Neuron (in vitro differentiated cells): ENCODE data around the gene CLTC.
"Not testable (repeated sequence)": the region's sequence is repeated elsewhere in the genome, so short reads cannot be mapped to it uniquely, and the experiment has no call there.

Source experiments
- H2AFZ ChIP-seq: one replicate; pipeline ENCODE4 v1.6.1; 2013; ENCODE audit warnings: low read depth, mild to moderate bottlenecking, inconsistent platforms, low read length, moderate library complexity
- H3K27me3 ChIP-seq: one replicate; pipeline ENCODE4 v1.6.1; 2013; ENCODE audit warnings: low read length; ENCODE audit not compliant: insufficient read depth
- H3K36me3 ChIP-seq: one replicate; pipeline ENCODE4 v1.6.1; 2013; ENCODE audit warnings: low read length; ENCODE audit not compliant: insufficient read depth
- H3K4me1 ChIP-seq: one replicate; pipeline ENCODE4 v1.6.1; 2013; ENCODE audit warnings: low read length; ENCODE audit not compliant: insufficient read depth
- H3K4me3 ChIP-seq: 2 replicates; pipeline ENCODE4 v1.5.1; 2013; ENCODE audit warnings: mild to moderate bottlenecking, low read length, moderate library complexity
- H3K9me3 ChIP-seq: one replicate; pipeline ENCODE4 v1.6.1; 2013; ENCODE audit warnings: low read length

Gene CLTC

GRCh38 chr17:59638553-59638952 is 18.9 kb downstream of the CLTC start:
- H3K4me1 ChIP-seq: peaks cover 16% of the 10 kb centered on the region
- H3K4me3 ChIP-seq: no peak overlapping the region
- no peaks in the 10 kb centered on the region for H3K36me3 ChIP-seq
- no peaks in the 10 kb centered on the region for H3K27me3 ChIP-seq
- H3K9me3 ChIP-seq: no peaks in the 10 kb centered on the region
- no peak overlapping the region for H2AFZ ChIP-seq

GRCh38 chr17:59641799-59642484 is 22.2 kb downstream of the CLTC start:
- H3K4me1 ChIP-seq: no peaks in the 10 kb centered on the region
- no peak overlapping the region for H3K4me3 ChIP-seq
- no peaks in the 10 kb centered on the region for H3K27me3 ChIP-seq
- peaks cover 32% of the 10 kb centered on the region for H3K36me3 ChIP-seq
- H3K9me3 ChIP-seq: no peaks in the 10 kb centered on the region
- no peak overlapping the region for H2AFZ ChIP-seq

DNA sequence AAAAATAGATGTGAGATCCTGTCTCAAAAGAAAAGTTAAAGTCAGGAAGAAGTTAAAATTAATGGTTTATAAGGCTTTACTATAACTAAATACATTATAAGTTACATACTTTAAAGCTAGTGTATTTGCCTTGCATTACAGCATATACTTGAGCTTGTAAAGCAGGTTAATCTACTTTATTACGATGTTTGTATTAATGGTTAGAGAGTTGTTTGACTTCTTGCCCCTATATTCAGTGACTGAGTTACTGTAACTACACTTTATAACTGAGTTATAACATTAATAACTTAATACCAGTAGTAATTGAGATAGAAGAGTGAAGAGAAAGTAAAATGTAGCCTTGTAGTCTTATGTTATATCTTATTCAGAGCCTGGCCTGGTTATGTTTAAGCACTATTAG is 22.9 kb downstream of the CLTC start:
- Histone ChIP-seq H3K36me3 (peaks cover 38% of the 10 kb centered on the region), H3K4me1 (no peaks in the 10 kb centered on the region), H3K9me3 (no peaks in the 10 kb centered on the region), H3K27me3 (no peaks in the 10 kb centered on the region), H3K4me3 (no peak overlapping the region), H2AFZ (no peak overlapping the region)

DNA sequence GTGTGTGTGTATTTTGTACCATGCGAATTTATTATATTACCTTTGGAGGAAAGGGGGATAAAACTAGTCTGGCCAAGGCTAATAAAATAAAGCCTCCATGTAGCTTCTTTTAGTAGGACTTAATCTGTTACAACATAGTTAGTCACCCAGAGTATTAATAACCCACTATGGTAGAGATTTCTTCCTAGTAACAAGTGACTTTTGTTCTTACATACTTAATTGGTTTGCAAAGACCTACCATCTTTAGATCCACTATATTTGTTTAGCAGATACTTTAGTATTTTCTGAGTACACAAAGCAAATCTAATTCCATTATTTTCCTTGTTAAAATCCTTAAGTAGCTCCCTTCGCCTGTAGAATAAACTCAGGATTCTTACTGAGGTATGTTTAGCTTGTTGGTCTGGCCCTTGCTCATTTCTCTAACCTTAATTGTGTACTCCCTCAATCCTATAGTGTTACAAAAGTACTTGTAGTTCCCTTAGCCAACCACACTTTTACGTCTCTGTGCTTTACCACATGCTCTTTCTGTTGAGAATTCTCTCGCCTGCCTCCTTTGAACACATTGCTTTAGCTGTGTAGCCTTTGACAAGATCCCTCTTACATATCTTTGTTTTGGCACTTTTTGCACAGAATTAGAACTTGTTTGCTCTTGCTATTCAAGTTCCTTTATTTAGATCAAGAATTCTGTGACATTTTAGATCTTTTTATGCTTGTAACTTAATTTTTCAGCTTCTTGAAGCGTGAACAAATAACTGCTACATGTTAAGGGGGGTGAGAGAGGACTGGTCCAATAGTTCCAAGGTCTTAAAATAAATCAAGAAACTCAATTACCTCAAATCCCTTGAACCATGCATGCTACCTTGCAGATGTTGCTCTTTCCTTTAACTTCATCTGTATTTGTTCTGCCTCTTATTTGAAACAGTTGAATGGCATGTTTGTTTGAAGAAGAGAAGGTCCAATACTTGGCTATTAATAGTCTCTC is 23.8 kb downstream of the CLTC start:
- Histone ChIP-seq H3K9me3 (no peaks in the 10 kb centered on the region), H3K4me3 (no peak overlapping the region), H3K27me3 (no peaks in the 10 kb centered on the region), H3K4me1 (no peaks in the 10 kb centered on the region), H2AFZ (no peak overlapping the region), H3K36me3 (peaks cover 47% of the 10 kb centered on the region)

- H3K4me3 ChIP-seq: no peak overlapping the region
- peaks cover 84% of the 10 kb centered on the region for H3K36me3 ChIP-seq
Measured at GRCh38 chr17:59647288-59647687, 27.6 kb downstream of the CLTC start.

DNA sequence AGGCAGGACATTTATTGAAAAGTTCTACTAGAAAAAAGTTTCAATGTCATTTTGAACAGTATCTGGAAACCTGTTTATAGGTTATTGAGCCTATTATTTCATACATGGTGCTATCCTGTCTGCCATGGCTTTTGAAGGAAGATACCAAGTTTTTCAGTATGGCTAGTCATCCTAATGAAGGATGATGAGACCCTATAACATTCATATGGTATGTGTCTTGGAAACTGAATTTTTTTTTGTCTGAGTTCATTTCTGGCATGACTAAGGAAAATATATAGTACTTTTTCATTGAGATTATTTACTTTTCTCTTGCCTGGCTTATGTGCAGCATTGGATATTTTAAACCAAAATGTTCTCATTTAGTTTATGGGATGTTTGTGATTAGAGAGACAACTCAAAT is 30.2 kb downstream of the CLTC start:
- Histone ChIP-seq H3K9me3 (peaks cover 21% of the 10 kb centered on the region), H3K27me3 (no peaks in the 10 kb centered on the region), H3K4me3 (no peak overlapping the region), H3K4me1 (no peaks in the 10 kb centered on the region), H2AFZ (no peak overlapping the region), H3K36me3 (peaks cover 92% of the 10 kb centered on the region)

More at GRCh38 chr17:59647288-59647687, 27.6 kb downstream of the CLTC start:
- H3K4me1 ChIP-seq: no peaks in the 10 kb centered on the region
- no peaks in the 10 kb centered on the region for H3K27me3 ChIP-seq
- H2AFZ ChIP-seq: no peak overlapping the region
- H3K9me3 ChIP-seq: peaks cover 11% of the 10 kb centered on the region

GRCh38 chr17:59650642-59651041 is 30.9 kb downstream of the CLTC start:
- Histone ChIP-seq H3K36me3 (peaks cover 92% of the 10 kb centered on the region), H3K4me1 (no peaks in the 10 kb centered on the region), H3K27me3 (no peaks in the 10 kb centered on the region), H3K9me3 (peaks cover 21% of the 10 kb centered on the region), H3K4me3 (no peak overlapping the region), H2AFZ (no peak overlapping the region)

GRCh38 chr17:59651346-59651745 is 31.7 kb downstream of the CLTC start:
- Histone ChIP-seq H3K4me1 (no peaks in the 10 kb centered on the region), H3K9me3 (peaks cover 21% of the 10 kb centered on the region), H3K36me3 (peaks cover 91% of the 10 kb centered on the region), H3K4me3 (no peak overlapping the region), H3K27me3 (no peaks in the 10 kb centered on the region), H2AFZ (no peak overlapping the region)

DNA sequence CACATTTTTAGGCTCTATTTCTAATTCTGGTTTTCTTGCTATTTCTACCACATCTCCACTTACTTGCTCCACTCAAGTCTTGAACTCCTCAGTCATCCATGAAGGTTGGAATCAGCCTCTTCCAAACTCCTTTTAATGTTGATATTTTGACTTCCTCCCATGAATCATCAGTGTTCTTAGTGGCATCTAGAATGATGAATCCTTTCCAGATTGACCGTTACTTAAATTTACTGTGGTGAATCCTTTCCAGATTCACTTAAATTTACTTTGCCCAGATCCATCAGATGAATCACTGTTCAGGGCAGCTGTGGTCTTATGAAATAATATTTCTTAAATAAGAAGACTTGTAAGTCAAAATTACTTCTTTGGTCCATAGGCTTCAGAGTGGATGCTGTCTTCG is 32.4 kb downstream of the CLTC start:
- no peak overlapping the region for H3K4me3 ChIP-seq

DNA sequence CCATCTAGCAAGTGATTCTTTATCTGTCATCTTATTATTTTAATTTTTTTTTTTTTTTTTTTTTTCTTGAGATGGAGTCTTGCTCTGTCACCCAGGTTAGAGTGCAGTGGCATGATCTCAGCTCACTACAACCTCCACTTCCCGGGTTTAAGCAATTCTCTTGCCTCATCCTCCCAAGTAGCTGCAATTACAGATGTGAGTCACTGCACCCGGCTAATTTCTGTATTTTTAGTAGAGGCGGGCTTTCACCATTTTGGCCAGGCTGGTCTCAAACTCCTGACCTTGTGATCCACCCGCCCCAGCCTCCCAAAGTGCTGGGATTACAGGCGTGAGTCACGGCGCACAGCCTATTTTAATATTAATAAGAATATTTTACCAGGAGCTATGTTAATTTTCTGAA is 36.9 kb downstream of the CLTC start:
- H2AFZ ChIP-seq, H3K4me3 ChIP-seq, H3K27me3 ChIP-seq, H3K4me1 ChIP-seq: not testable (repeated sequence)
- H3K9me3 ChIP-seq: peaks cover 16% of the 10 kb centered on the region
- H3K36me3 ChIP-seq: peaks cover 80% of the 10 kb centered on the region

More for the DNA sequence above, 32.4 kb downstream of the CLTC start:
- Histone ChIP-seq H3K27me3 (no peaks in the 10 kb centered on the region), H3K4me1 (no peaks in the 10 kb centered on the region), H2AFZ (no peak overlapping the region), H3K36me3 (peaks cover 87% of the 10 kb centered on the region), H3K9me3 (peaks cover 21% of the 10 kb centered on the region)

DNA sequence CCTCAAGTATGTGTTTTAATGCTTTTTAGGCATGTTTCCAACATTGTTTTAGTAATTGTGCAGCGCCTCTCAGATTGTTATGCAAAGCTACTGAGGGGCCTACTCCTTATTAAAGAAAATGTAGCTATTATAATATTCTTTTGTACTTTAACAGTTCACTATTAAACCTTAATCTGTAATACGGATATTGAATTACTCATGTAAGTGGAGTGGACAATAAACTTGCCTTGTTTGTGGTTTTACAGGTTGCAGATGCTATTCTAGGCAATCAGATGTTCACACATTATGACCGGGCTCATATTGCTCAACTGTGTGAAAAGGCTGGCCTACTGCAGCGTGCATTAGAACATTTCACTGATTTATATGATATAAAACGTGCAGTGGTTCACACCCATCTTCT is 46.5 kb downstream of the CLTC start:
- peaks cover 93% of the 10 kb centered on the region for H3K36me3 ChIP-seq
- H3K4me3 ChIP-seq: no peak overlapping the region
- no peaks in the 10 kb centered on the region for H3K9me3 ChIP-seq
- no peaks in the 10 kb centered on the region for H3K27me3 ChIP-seq
- H3K4me1 ChIP-seq: no peaks in the 10 kb centered on the region
- H2AFZ ChIP-seq: no peak overlapping the region

GRCh38 chr17:59668816-59669215 is 49.1 kb downstream of the CLTC start:
- peaks cover 91% of the 10 kb centered on the region for H3K36me3 ChIP-seq

DNA sequence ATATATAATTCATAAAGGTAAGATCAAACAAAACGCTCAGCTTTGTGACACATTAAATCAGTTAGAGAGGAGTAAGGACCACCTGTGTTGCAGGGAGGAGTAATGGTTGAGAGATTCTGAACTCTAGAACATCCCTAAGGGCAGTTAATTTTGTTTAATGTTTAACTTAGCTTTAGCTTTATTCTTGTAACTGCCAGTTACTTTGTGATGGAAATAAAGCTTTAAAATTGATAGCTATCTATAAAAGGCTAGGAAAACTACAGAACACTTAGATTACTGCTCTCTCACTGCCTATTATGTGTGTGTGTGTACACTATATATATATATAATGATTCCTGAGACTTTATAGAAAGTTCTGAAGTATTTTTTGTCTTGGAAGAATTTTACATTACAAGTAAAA is 49.7 kb downstream of the CLTC start:
- Histone ChIP-seq H2AFZ (no peak overlapping the region), H3K27me3 (no peaks in the 10 kb centered on the region), H3K4me1 (no peaks in the 10 kb centered on the region), H3K4me3 (no peak overlapping the region), H3K36me3 (peaks cover 91% of the 10 kb centered on the region), H3K9me3 (no peaks in the 10 kb centered on the region)

More at GRCh38 chr17:59668816-59669215, 49.1 kb downstream of the CLTC start:
- Histone ChIP-seq H3K4me1 (no peaks in the 10 kb centered on the region), H3K9me3 (no peaks in the 10 kb centered on the region), H3K4me3 (no peak overlapping the region), H2AFZ (no peak overlapping the region), H3K27me3 (no peaks in the 10 kb centered on the region)
